Suppressor macrophage treated with lipopolysaccharide for 1 hour (primary cell): Measurements from ENCODE around the gene CRYGS.

Experiments used
- DNase-seq, 3 donors: peaks; one replicate each; pipeline ENCODE4 v3.0.0-alpha.2; 2020 to 2022

Gene CRYGS

DNA sequence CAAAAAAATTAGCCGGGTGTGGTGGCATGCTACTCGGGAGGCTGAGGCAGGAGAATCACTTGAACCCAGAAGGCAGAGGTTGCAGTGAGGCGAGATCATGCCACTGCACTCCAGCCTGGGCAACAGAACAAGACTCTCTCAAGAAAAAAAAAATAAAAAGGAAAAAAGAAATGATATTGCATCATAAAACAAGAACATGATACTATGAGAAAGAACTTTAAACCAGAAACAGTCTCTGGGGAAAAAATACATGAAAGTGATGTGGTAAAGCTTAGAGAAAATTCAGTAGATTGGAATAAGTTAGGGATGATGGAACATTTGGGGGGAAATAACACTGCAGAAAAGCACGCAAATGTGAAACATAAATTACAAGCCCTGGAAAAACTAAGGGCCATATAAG lies 54.7 kb downstream of the CRYGS start:
- DNase-seq: no peak
